BJ (cell line): ENCODE data around the gene CYCS. TPM values are rescaled to one million over a fixed set of nuclear protein-coding genes. Genes with fewer than 3 reads are reported as not detected.
"Not testable (repeated sequence)": the region's sequence is repeated elsewhere in the genome, so short reads cannot be mapped to it uniquely, and the experiment has no call there.

Source experiments
- CTCF ChIA-PET: fragments of 350-600 bp; formaldehyde crosslinking; extraction: SDS; loops from one replicate; lab custom pipeline; 2021; ENCODE audit warnings: antibody characterized with exemption, inconsistent platforms; lab: Yijun Ruan, JAX
- POLR2A ChIA-PET: fragments of 300-600 bp; sonication (Branson Sonifier 250); formaldehyde crosslinking; extraction: SDS; loops from one replicate; lab custom pipeline; 2021; ENCODE audit warnings: antibody characterized with exemption; lab: Charles Lee
- DNase-seq: peaks from one replicate; pipeline ENCODE4 v3.0.0-alpha.2; 2011; ENCODE audit warnings: low read depth
- H3K27me3 ChIP-seq: 2 replicates; pipeline ENCODE4 v1.6.0; 2011; ENCODE audit warnings: low read length; ENCODE audit not compliant: control insufficient read depth, insufficient read depth
- H3K36me3 ChIP-seq: 2 replicates; pipeline ENCODE4 v1.5.1; 2011; ENCODE audit warnings: low read length; ENCODE audit not compliant: control insufficient read depth, insufficient read depth
- H3K4me3 ChIP-seq: 2 replicates; pipeline ENCODE4 v1.5.1; 2011; ENCODE audit warnings: low read depth, mild to moderate bottlenecking, control low read depth, low read length
- polyA plus RNA-seq: library from polyadenylated mRNA; depleted of rRNA; stranded (reverse); fragments of >200 nt; gene quantifications from 2 replicates; pipeline ENCODE4 v1.2.3, GENCODE V29; 2011
- TF ChIP-seq, protein P1 (sequence below): IDR thresholded peaks from 2 replicates; pipeline ENCODE4 v1.5.1; 2011; ENCODE audit warnings: low read depth, mild to moderate bottlenecking, control low read depth, inconsistent platforms, low read length, moderate library complexity; ENCODE audit not compliant: insufficient read depth

Gene CYCS
- polyA plus RNA-seq, 1 experiment, result 19.4 TPM

DNA sequence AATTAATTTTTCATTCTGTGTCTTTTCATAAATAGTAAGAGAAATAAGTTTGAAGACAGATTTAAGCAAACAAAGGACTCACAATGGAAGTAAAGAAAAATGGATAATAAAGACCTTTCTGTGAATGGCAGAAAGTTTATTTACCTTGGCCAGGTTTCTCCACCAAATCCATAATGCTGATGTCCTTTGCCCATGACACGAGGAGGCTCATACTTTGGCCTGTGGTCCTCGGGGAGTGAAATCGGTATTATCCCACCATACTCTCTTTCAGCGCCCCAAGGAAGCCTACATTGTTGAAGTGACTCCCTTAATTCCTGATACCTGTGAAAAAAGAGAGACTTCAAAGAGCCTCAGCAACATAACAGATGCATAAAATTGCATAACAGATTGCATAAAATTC lies 43.1 kb upstream of the CYCS start:
- Histone ChIP-seq H3K27me3 (no peaks in the 10 kb centered on the region), H3K36me3 (no peaks in the 10 kb centered on the region), H3K4me3 (no peak overlapping the region)
- POLR2A ChIA-PET, result no interaction called here
- TF ChIP-seq, protein P1, sequence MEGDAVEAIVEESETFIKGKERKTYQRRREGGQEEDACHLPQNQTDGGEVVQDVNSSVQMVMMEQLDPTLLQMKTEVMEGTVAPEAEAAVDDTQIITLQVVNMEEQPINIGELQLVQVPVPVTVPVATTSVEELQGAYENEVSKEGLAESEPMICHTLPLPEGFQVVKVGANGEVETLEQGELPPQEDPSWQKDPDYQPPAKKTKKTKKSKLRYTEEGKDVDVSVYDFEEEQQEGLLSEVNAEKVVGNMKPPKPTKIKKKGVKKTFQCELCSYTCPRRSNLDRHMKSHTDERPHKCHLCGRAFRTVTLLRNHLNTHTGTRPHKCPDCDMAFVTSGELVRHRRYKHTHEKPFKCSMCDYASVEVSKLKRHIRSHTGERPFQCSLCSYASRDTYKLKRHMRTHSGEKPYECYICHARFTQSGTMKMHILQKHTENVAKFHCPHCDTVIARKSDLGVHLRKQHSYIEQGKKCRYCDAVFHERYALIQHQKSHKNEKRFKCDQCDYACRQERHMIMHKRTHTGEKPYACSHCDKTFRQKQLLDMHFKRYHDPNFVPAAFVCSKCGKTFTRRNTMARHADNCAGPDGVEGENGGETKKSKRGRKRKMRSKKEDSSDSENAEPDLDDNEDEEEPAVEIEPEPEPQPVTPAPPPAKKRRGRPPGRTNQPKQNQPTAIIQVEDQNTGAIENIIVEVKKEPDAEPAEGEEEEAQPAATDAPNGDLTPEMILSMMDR, result no peak
- CTCF ChIA-PET, result no interaction called here
- DNase-seq, result no peak

DNA sequence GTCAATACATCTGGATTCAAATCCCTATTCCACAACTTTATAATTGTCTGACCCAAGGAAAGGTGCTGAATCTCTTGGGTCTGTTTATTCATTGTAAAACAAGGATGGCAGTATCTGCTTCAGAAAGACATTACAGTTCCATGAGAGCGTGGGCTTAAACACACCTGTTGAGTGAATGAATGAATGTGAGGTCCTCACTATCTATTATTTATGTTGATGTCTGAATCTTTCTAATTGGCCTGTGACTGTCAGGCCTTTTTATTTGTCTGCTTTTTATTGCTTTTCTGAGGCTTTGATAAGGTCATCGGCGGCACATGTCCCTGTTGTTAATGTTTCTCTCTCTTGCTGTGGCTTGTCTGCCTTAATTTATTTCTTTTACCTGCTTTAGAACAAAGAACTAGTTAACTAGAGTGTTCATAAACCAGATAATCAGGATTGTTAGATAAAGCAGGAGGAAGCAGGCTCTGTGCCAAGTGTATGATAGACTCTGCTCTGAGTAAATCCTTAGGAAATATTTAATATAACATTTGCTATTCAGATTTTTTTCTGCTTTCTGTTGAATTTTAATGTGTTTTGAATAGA lies 42.3 kb upstream of the CYCS start:
- CTCF ChIA-PET, result no interaction called here

DNA sequence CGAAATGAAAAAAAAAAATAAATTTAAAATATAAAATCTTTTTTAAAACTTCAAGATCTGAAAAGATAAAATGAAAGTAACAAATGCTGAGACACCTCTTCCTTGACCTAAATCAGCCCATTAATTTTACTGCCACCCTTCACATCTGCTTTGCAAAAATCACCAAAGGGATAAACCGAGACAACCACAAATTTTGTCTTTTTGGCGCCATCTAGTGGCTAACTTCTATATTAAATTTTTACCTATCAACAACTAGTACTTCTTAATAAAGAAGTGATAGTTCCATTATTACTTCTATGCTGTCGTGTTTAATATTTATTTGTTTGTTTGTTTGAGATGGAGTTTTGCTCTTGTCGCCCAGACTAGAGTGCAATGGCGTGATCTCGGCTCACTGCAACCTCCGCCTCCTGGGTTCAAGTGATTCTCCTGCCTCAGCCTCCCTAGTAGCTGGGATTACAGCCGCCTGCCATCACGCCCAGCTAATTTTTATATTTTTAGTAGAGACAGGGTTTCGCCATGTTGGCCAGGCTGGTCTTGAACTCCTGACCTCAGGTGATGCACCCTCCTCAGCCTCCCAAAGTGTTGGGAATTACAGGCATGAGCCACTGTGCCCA lies 35.0 kb upstream of the CYCS start:
- H3K4me3 ChIP-seq, DNase-seq, POLR2A ChIA-PET, H3K36me3 ChIP-seq, H3K27me3 ChIP-seq: not testable (repeated sequence)
- TF ChIP-seq, protein P1, result peak; percentile 48; the same call in 1 of the 2 replicates
- CTCF ChIA-PET, result interaction anchor here (0.6 to 1.8 kb wide), 5 partner anchors 13 to 238 kb away, joined by 3 to 6 read pairs (median 4); no protein-coding TSS in a partner anchor

More for the DNA sequence above, 42.3 kb upstream of the CYCS start:
- no peaks in the 10 kb centered on the region for H3K27me3 ChIP-seq
- no peak for DNase-seq
- H3K4me3 ChIP-seq, result no peak overlapping the region
- H3K36me3 ChIP-seq, result no peaks in the 10 kb centered on the region
- TF ChIP-seq, protein P1, result no peak
- POLR2A ChIA-PET, result no interaction called here

DNA sequence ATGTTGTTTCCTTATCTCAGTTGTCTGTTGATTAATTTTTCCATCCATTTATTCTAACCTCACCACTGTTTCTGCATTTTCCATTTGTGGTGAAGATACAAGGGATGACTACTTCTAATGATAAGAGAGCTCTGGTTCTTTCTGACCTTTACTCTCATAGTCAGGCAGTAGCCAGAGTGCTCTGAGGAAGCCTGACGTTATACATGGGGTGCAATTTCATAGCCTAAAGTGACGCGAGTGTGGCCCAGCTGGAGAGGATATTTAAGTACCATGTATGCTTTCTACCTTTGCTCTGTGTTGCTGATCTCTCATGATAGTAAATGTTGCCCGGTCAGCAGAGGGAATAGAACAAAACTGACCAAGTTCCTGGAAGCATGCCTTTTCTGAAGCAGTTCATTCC lies 33.9 kb upstream of the CYCS start:
- peaks cover 1% of the 10 kb centered on the region; the same call in 1 of the 2 replicates for H3K36me3 ChIP-seq
- no peak for DNase-seq
- TF ChIP-seq, protein P1, result no peak
- CTCF ChIA-PET, result interaction anchor here (0.7 to 1.8 kb wide), 3 partner anchors 12 to 1462 kb away, joined by 3 to 6 read pairs (median 3); no protein-coding TSS in a partner anchor
- no peaks in the 10 kb centered on the region for H3K27me3 ChIP-seq
- H3K4me3 ChIP-seq, result no peak overlapping the region
- POLR2A ChIA-PET, result no interaction called here

DNA sequence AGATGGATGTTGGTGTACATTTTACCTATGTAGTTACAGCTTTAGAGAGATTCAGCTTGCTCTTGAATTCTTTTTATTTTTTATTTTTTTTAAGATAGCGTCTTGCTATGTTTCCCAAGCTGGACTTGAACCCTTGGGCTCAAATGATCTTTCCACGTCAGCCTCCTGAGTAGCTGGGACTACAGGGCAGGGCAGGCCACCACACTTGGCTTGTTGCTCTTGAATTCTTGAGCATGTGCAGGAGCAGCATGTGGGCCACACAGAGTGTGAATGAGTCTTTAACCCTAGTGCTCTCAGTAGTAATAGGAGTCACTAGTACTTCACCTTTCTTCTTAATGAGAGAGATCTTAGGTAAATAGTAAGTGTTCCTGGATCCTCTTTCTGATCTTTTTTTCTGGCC lies 26.7 kb upstream of the CYCS start:
- Histone ChIP-seq H3K36me3 (no peaks in the 10 kb centered on the region), H3K27me3 (no peaks in the 10 kb centered on the region), H3K4me3 (no peak overlapping the region)
- ChIA-PET POLR2A (no interaction called here), CTCF (interaction anchor here (1.0 kb wide), 1 partner anchor 28 kb away, joined by 3 read pairs; a partner anchor contains a TSS)
- TF ChIP-seq, protein P1, result no peak
- no peak for DNase-seq
